Lung (tissue), 12 donors: Measurements from ENCODE around the gene SRPX. TPM values are rescaled to one million over a fixed set of nuclear protein-coding genes. Genes with fewer than 3 reads are reported as not detected.

ENCODE experiments used
- ATAC-seq: fragments of 200-7000 bp; cut with Tn5 transposase; one replicate; pipeline ENCODE4 v1.9.1; 2020; ENCODE audit warnings: moderate number of reproducible peaks; ENCODE audit not compliant: insufficient read depth, low FRiP score
- DNase-seq, 3 donors: peaks; one replicate each; pipeline ENCODE4 v3.0.0-alpha.2; 2013 to 2017
- H3K27ac ChIP-seq, 2 donors: one replicate each; pipeline ENCODE4 v1.5.1; 2013; ENCODE audit warnings: mild to moderate bottlenecking in 2 of 2, moderate library complexity in 2 of 2, control low read depth in 1 of 2, inconsistent platforms in 1 of 2, low read depth in 1 of 2, low read length in 1 of 2
- H3K27me3 ChIP-seq, 3 donors: one replicate each; pipeline ENCODE4 v1.5.1; 2013; ENCODE audit warnings: low read length in 2 of 3; ENCODE audit not compliant: control insufficient read depth in 3 of 3, insufficient read depth in 3 of 3
- H3K36me3 ChIP-seq, 4 donors: one replicate each; pipeline ENCODE4 v1.5.1; 2013; ENCODE audit warnings: low read length in 4 of 4, mild to moderate bottlenecking in 1 of 4, moderate library complexity in 1 of 4; ENCODE audit not compliant: control insufficient read depth in 4 of 4, insufficient read depth in 4 of 4
- H3K4me1 ChIP-seq, 5 donors: one replicate each; pipeline ENCODE4 v1.5.1; 2013; ENCODE audit warnings: low read length in 5 of 5, mild to moderate bottlenecking in 2 of 5, moderate library complexity in 1 of 5; ENCODE audit not compliant: control insufficient read depth in 5 of 5, insufficient read depth in 5 of 5
- H3K4me3 ChIP-seq: one replicate; pipeline ENCODE4 v1.5.1; 2013; ENCODE audit warnings: mild to moderate bottlenecking, control low read depth, moderate library complexity
- H3K9ac ChIP-seq, 2 donors: one replicate each; pipeline ENCODE4 v1.5.1; 2013; ENCODE audit warnings: low read length in 2 of 2, control low read depth in 1 of 2; ENCODE audit not compliant: insufficient read depth in 1 of 2
- H3K9me3 ChIP-seq, 4 donors: one replicate each; pipeline ENCODE4 v1.5.1; 2013; ENCODE audit warnings: low read length in 3 of 4, mild to moderate bottlenecking in 1 of 4, moderate library complexity in 1 of 4; ENCODE audit not compliant: control insufficient read depth in 4 of 4, insufficient read depth in 3 of 4
- WGBS, 2 donors: extraction: QIAGEN DNeasy Blood & Tissue Kit; methylation state at CpG; one replicate each; pipeline ENCODE4 v1.1.7; 2013; 5-methylcytosine and 5-hydroxymethylcytosine counted together
- polyA plus RNA-seq, 2 donors: library from polyadenylated mRNA; stranded (reverse); fragments of 200-250 nt; gene quantifications; one replicate each; pipeline ENCODE4 v1.2.1, GENCODE V29; 2013
- total RNA-seq, 2 donors: library from RNA; depleted of rRNA in 1 of 2; stranded (reverse); fragments of >200 nt in 1 of 2; gene quantifications; one replicate each; pipeline ENCODE4 v1.2.1, GENCODE V29; 2014 to 2021
- TF ChIP-seq, protein P1 (sequence below): IDR thresholded peaks from 2 replicates; pipeline ENCODE4 v1.5.1; 2012; ENCODE audit warnings: mild to moderate bottlenecking; ENCODE audit errors: control extremely low read depth, extremely low read depth
- donor health status: control.
- donor health status: control.
- donor health status: Bipolar disorder and iron deficiency.
- donor health status: healthy.
- donor health status: DM: yes; HTN: yes; CAD: no.

SRPX gene
- total and polyA plus RNA-seq, 4 donors: 43.4 to 71.0 (median 46.3) TPM

DNA sequence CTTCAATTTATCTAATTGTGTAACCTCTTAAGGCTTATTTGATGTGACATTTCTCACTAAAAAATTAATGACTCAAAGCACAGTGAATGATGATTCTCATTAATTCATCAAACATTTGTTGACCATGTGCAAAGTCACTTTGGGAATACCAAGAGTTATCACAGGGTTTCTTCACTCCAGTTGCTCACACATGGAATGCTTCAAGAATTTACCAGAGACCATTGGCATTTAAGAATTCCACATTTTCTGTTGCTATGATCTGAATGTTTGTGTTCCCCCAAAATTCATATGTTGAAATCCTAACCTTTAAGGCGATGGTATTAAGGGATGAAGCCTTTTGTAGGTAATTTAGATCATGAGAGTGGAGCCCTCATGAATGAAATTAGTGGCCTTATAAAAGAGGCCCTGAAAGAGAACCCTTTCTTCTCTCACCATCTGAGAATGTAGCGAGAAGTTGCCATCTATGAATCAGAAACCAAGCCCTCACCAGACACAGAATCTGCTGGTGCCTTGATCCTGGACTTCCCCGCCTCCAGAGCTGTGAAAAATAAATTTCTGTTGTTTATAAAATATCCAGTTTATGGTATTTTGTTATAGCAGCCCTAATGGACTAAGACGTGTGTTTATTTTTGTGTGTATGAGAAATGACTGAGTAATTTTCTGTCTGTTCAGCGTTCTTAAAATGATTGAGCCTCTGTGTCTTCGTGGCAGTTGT lies 16.4 kb upstream of the SRPX start:
- H3K4me1 ChIP-seq: peaks cover 0 to 6% (median 0%) of the 10 kb centered on the region in 5 donors
- DNase-seq (no peak), ATAC-seq (no peak)
- H3K4me3 ChIP-seq: no peak overlapping the region
- H3K9ac ChIP-seq: no peak overlapping the region
- H3K9me3 ChIP-seq: no peaks in the 10 kb centered on the region
- TF ChIP-seq, protein P1, sequence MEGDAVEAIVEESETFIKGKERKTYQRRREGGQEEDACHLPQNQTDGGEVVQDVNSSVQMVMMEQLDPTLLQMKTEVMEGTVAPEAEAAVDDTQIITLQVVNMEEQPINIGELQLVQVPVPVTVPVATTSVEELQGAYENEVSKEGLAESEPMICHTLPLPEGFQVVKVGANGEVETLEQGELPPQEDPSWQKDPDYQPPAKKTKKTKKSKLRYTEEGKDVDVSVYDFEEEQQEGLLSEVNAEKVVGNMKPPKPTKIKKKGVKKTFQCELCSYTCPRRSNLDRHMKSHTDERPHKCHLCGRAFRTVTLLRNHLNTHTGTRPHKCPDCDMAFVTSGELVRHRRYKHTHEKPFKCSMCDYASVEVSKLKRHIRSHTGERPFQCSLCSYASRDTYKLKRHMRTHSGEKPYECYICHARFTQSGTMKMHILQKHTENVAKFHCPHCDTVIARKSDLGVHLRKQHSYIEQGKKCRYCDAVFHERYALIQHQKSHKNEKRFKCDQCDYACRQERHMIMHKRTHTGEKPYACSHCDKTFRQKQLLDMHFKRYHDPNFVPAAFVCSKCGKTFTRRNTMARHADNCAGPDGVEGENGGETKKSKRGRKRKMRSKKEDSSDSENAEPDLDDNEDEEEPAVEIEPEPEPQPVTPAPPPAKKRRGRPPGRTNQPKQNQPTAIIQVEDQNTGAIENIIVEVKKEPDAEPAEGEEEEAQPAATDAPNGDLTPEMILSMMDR: no peak
- WGBS, 2 donors: 74 to 94% methylated on average over 6 of the region's 6 CpGs
- H3K27ac ChIP-seq: no peak overlapping the region
- peaks cover 0 to 22% (median 12%) of the 10 kb centered on the region in 3 donors for H3K27me3 ChIP-seq
- no peaks in the 10 kb centered on the region for H3K36me3 ChIP-seq

DNA sequence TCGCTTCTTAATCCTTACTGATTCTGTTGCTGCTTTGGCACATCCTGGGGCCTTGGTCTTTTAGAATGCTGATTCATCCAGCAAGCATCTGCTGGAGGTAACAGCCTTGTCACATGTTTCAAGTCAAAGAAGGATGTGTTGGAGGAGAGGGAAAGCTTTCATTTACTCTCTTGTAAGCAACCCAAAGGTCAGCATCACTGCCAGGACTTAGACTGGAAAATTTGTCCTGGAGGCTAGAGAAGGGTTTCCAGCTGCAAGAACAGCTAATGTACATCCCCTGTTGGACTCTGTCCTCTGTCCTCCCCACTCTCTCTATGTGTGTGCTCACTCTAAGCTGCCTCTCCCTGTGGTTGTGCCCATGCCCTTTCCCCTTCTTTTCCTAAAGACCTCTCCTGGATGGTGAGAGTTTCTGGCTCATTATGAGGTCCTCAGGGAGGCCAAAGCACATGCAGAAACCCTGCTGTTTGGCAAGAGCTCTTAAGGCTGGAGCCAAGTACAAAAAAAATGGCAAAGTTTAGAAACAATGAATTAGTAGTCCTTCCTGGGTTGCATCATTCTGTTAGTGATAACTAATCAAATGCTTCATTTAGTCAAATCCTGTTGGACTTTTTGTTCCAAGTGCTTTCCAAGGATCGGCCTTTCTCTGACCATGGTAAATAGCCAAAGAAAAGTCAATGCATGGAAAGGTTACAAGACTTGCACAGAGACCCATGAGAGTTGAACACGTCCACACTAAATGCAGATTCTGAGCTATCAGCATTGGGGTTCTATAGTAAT lies 13.4 kb upstream of the SRPX start:
- Histone ChIP-seq H3K27me3 (peaks cover 0 to 21% (median 12%) of the 10 kb centered on the region in 3 donors), H3K4me3 (no peak overlapping the region), H3K27ac (no peak overlapping the region), H3K9ac (no peak overlapping the region), H3K4me1 (peaks cover 0 to 6% (median 0%) of the 10 kb centered on the region in 5 donors), H3K9me3 (peaks cover 0 to 2% (median 0%) of the 10 kb centered on the region in 4 donors), H3K36me3 (no peaks in the 10 kb centered on the region)
- DNase-seq (peak in 2 of 3 donors; percentile 36 to 77), ATAC-seq (peak; percentile 50)
- TF ChIP-seq, protein P1: no peak
- WGBS, 2 donors: 37 to 58% methylated on average over 3 of the region's 3 CpGs

DNA sequence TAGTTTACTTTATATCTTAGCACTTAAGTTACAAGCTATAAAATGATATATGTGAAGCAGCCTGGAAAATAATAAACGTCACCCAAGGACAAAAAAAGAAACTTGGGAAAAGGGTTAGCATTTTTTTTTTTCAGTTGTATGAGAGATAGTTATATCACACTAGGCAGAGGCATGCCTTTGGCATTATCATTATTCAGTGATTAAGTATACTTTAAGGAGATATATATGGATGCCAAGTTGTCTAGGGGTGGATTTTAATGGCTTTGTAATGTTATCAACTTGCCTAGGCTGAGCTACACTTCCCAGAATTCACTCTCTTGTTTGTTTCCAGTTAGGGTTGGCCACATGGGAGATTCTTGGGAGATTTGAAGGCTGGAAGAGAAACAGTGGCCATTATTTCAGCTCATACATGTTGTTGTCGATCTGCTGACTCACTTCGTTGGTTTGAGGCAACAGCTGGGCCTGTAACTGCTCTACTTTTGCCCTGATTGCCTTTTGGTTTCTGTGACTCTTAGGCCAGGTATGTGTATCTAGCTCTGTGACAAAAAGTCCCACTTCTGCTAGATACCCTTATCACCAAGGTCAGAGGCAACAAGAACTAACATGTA lies 11.5 kb upstream of the SRPX start:
- DNase-seq: no peak
- TF ChIP-seq, protein P1: no peak
- WGBS, 2 donors: 66 to 93% methylated on average over 3 of the region's 3 CpGs
- Histone ChIP-seq H3K4me3 (no peak overlapping the region), H3K4me1 (peaks cover 0 to 6% (median 0%) of the 10 kb centered on the region in 5 donors), H3K27me3 (peaks cover 0 to 21% (median 12%) of the 10 kb centered on the region in 3 donors), H3K9ac (no peak overlapping the region), H3K36me3 (no peaks in the 10 kb centered on the region), H3K27ac (peak overlapping the region in 1 of 2 donors; percentile 45), H3K9me3 (peaks cover 0 to 2% (median 0%) of the 10 kb centered on the region in 4 donors)
- no peak for ATAC-seq
